HG03442 (cell line): ENCODE data around the gene GPR137.
A peak's percentile ranks its signal among the peaks of the same experiment; 100 is the strongest.
"Not testable (repeated sequence)": the region's sequence is repeated elsewhere in the genome, so short reads cannot be mapped to it uniquely, and the experiment has no call there.

ENCODE experiments used
- ATAC-seq: cut with Tn5 transposase; IDR thresholded peaks from one replicate; pipeline ENCODE4 v1.9.1; 2021; ENCODE audit warnings: mild to moderate bottlenecking, moderate library complexity; ENCODE audit not compliant: unreplicated experiment

The GPR137 gene

GRCh38 chr11:64317325-64317960 is 31.8 kb downstream of the GPR137 start, which contains the start of gene TRMT112:
Gene TRMT112, minus strand, starts transcription at chr11:64317559. Its CDS starts 33 bp downstream, at chr11:64317526.
- peak; percentile 59 for ATAC-seq

- ATAC-seq, result peak; percentile 69
Observed at GRCh38 chr11:64317961-64318765, 32.5 kb downstream of the GPR137 start, which contains the start of gene PRDX5. Gene PRDX5, plus strand, starts transcription at chr11:64318121. Its CDS starts 95 bp downstream, at chr11:64318216.

- no peak for ATAC-seq
Observed at GRCh38 chr11:64318766-64319761, 33.4 kb downstream of the GPR137 start.

- ATAC-seq, result no peak
Observed at GRCh38 chr11:64320556-64320955, 34.9 kb downstream of the GPR137 start.

GRCh38 chr11:64321026-64321425 is 35.4 kb downstream of the GPR137 start:
- no peak for ATAC-seq

- no peak for ATAC-seq
Observed at GRCh38 chr11:64321533-64321932, 35.9 kb downstream of the GPR137 start.

GRCh38 chr11:64322925-64323260 is 37.2 kb downstream of the GPR137 start:
- no peak for ATAC-seq

GRCh38 chr11:64323373-64323772 is 37.7 kb downstream of the GPR137 start:
- ATAC-seq, result no peak

GRCh38 chr11:64323984-64324383 is 38.3 kb downstream of the GPR137 start:
- ATAC-seq, result not testable (repeated sequence)

GRCh38 chr11:64324692-64325469 is 39.2 kb downstream of the GPR137 start:
- ATAC-seq, result no peak

- no peak for ATAC-seq
Observed at GRCh38 chr11:64327375-64327774, 41.7 kb downstream of the GPR137 start.

GRCh38 chr11:64327993-64328392 is 42.3 kb downstream of the GPR137 start:
- no peak for ATAC-seq

GRCh38 chr11:64330888-64331287 is 45.2 kb downstream of the GPR137 start:
- ATAC-seq, result no peak

- ATAC-seq, result peak; percentile 54
Observed at GRCh38 chr11:64331569-64332371, 46.1 kb downstream of the GPR137 start.

- no peak for ATAC-seq
Observed at GRCh38 chr11:64333556-64333955, 47.9 kb downstream of the GPR137 start.

- ATAC-seq, result peak; percentile 75
Observed at GRCh38 chr11:64334764-64335735, 49.4 kb downstream of the GPR137 start.

- no peak for ATAC-seq
Observed at GRCh38 chr11:64337538-64338249, 52.0 kb downstream of the GPR137 start.

GRCh38 chr11:64338716-64339115 is 53.1 kb downstream of the GPR137 start:
- no peak for ATAC-seq
